SJCRH30 (cell line): Measurements from ENCODE around the gene JTB. TPM values are rescaled to one million over a fixed set of nuclear protein-coding genes. Genes with fewer than 3 reads are reported as not detected.

Source experiments
- total RNA-seq: library from RNA; depleted of rRNA; stranded (reverse); fragments of >200 nt; shearing (Covaris generic); gene quantifications from 2 replicates; pipeline ENCODE4 v1.2.3, GENCODE V29; 2014; rRNA removed

JTB gene
- total RNA-seq, 1 experiment from 2014 or later = 97.9 TPM

Other genes with a start within 250 kb of the JTB start
- 25.9 and 28.5 TPM in 2 replicates for gene INTS3, start 249.6 kb downstream of the JTB start, total RNA-seq
- gene SLC27A3, start 202.3 kb downstream of the JTB start, total RNA-seq = 1.6 and 2.1 TPM in 2 replicates
- gene GATAD2B, start 54.7 kb downstream of the JTB start, total RNA-seq = 10.1 and 10.8 TPM in 2 replicates
- gene DENND4B, start 31.0 kb downstream of the JTB start, total RNA-seq = 18.9 and 26.3 TPM in 2 replicates
- gene CRTC2, start 19.1 kb downstream of the JTB start, total RNA-seq = 10.1 and 13.4 TPM in 2 replicates
- 74.4 and 77.2 TPM in 2 replicates for gene SLC39A1, start 14.1 kb downstream of the JTB start, total RNA-seq
- 7.5 and 9.3 TPM in 2 replicates for gene CREB3L4, start 9.8 kb downstream of the JTB start, total RNA-seq
- 32.4 and 36.5 TPM in 2 replicates for gene RAB13, start 8.7 kb upstream of the JTB start, total RNA-seq
- gene RPS27, start 13.1 kb upstream of the JTB start, total RNA-seq = 3,620 and 4,036 TPM in 2 replicates
- 0.04 TPM in 1 of 2 replicates, not detected in the other for gene NUP210L, start 177.4 kb upstream of the JTB start, total RNA-seq
- 248 and 262 TPM in 2 replicates for gene TPM3, start 214.4 kb upstream of the JTB start, total RNA-seq
- not detected in 2 replicates for gene CFAP141, start 228.7 kb upstream of the JTB start, total RNA-seq
- 114 and 129 TPM in 2 replicates for gene UBAP2L, start 243.3 kb upstream of the JTB start, total RNA-seq